Measurements from ENCODE around the gene TSHZ3. TPM values are rescaled to one million over a fixed set of nuclear protein-coding genes. Genes with fewer than 3 reads are reported as not detected.

Gene TSHZ3
- total RNA-seq, 1 experiment from 2014 or later: 17.8 TPM

- no peak for DNase-seq (ENCODE audit: low read depth)
Measured at GRCh38 chr19:31337008-31337914, 12.0 kb downstream of the TSHZ3 start.

- no peak for DNase-seq (ENCODE audit: low read depth)
Measured at GRCh38 chr19:31335716-31336115, 13.5 kb downstream of the TSHZ3 start.

DNA sequence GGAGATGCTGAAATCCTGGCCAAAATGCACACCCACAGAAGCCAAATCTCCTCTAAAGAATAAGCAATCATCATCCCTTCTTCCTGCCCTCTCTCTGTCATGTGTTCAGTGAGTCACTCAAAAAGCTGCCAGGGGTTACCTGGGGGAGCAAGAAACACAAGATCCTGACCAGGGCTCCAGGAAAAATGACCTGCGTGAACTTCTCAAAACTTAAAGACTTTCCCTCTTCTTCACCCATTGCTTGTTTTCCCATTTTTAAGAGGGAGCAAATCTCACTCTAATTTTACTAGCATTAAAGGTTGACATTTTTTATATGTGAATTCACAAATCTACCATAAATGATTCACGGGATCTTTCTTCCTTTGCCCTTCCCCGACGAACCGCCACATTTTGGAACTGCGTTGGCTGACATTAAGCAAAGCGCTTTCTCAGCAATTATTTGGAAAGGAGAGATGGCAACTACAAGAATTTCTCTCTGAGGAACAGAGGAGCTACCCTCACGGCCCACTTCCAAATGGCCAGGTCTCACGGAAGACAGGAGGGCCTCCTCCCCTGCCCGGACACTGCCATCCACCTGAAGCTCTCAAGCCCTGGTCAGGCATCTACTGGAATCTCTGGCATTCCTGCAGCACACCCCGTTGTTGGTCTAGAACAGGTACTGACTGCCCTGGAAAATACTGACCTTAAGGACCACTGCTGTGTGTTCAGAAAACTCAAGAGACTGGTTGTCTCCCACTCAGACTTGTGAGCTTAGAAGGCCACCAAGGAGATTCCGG, 14.2 kb downstream of the TSHZ3 start:
- DNase-seq (ENCODE audit: low read depth): no peak

DNA sequence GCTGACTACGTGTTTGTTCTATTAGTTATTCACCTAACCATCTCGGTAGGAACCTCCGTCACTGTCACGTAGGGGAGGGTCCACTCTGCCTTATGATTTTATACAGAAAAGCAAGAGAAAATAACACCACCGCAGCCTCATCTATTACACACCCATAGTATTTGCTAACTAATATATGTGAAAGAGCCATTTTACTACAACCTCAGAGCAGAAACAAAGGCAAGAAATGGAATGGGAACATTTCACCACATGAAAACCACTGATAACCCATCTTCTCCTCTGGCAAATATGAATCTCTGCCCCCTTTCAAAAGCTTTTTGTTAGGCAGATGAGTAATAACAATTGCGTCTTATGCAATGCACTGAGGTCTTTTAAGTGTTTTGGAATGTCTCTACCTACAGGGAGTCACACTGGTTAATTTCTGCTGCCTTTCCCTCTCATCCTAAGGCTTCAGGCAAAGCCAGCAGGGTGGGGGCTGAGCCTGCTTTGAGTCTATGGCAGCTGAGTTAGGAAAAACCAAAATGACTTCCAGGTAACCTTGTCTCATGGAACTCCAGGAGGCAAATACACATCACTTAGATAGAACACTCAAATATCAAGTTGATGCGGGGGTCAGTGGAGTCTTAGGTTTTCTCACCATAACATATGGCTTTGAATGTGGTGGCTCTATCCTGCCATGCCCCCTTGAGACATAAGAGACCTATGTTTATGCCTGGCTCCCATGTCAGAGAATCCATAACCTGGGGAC, 15.0 kb downstream of the TSHZ3 start:
- peak; percentile 71 for DNase-seq (ENCODE audit: low read depth)

- no peak for DNase-seq (ENCODE audit: low read depth)
Measured at GRCh38 chr19:31332096-31332495, 17.1 kb downstream of the TSHZ3 start.

DNA sequence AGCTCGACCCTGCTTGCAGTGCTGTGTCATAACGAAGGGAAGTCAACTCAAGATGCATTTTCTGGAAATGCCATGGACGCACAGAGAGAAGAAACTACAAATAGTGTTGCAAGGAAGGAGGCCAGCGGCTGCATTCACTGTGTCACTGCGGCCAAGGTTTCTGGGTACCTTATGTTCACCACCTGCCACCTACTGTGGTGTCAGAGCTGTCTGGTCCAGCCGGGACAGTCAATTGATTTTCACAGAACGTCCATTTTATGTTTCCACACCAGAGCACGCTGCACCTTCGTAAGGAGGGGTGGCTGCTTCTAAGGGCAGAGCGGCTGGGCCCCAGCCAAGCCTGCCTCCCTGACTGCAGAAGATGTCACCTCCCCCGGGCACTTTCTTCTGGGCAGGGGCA, 17.7 kb downstream of the TSHZ3 start:
- DNase-seq (ENCODE audit: low read depth): no peak

- DNase-seq (ENCODE audit: low read depth): no peak
Measured at GRCh38 chr19:31330761-31331160, 18.5 kb downstream of the TSHZ3 start.

GRCh38 chr19:31330237-31330636, 19.0 kb downstream of the TSHZ3 start:
- DNase-seq (ENCODE audit: low read depth): no peak

- DNase-seq (ENCODE audit: low read depth): no peak
Measured at GRCh38 chr19:31329819-31330218, 19.4 kb downstream of the TSHZ3 start.

DNA sequence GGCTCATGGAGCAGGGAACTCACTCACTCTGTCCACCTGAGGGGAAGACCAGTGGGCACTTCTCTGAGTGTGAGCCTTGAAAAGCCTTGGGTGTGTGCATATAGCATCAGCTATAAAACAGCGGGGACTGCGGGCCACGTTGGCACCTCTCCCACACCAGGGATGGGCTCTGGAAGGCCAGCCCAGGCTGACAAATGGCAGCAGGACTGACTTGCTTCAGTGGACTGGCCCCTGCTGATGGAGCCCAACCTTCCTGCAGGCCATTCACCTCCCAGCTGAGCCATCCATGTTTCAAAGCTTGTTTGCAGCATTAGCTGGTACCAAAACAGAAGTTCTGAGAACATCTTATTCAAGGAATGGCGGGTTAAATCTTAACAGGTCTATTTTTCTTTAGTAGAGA, 21.0 kb downstream of the TSHZ3 start:
- no peak for DNase-seq (ENCODE audit: low read depth)

- no peak for DNase-seq (ENCODE audit: low read depth)
Measured at GRCh38 chr19:31326329-31327028, 22.8 kb downstream of the TSHZ3 start.

DNA sequence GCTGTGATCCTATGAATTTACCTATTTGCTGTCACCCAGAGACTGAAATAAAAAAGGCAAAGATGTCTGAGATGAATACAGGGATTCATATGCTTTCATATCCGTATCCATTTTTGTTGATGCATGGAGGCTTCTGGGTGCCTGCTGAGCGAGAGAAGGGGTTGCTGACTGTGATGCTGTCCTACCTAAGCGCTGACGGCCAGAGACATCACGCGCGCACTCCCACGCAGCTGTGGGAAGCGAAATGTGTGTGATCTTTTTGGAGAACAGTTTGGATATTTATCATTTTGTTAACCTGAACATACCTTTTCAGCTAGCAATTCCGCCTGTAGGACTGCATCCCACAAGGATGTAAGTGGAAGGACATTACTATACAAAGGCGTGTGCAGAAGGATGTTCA, 23.9 kb downstream of the TSHZ3 start:
- no peak for DNase-seq (ENCODE audit: low read depth)

DNA sequence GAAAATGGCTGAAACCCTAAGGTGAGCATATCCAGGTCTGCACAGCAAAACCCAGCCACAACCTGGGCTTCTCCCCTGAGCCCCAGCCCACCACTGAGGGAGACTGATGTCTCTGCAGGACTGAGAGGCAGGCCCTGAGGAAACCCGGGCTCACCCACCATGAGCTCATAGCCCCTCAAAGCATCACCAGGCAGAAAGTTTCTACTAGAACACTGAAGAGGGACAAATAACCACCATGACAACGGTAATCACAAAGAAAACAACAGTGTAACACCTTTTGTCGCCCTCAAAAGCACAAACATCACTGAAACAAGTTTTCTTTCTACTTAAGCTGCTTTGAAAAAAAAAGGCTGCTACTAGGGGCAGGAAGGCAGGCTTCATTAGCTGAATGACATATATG, 29.8 kb downstream of the TSHZ3 start:
- no peak for DNase-seq (ENCODE audit: low read depth)

- no peak for DNase-seq (ENCODE audit: low read depth)
Measured at GRCh38 chr19:31318790-31319425, 30.3 kb downstream of the TSHZ3 start.

- DNase-seq (ENCODE audit: low read depth): peak; percentile 41
Measured at GRCh38 chr19:31317570-31317969, 31.7 kb downstream of the TSHZ3 start.

DNA sequence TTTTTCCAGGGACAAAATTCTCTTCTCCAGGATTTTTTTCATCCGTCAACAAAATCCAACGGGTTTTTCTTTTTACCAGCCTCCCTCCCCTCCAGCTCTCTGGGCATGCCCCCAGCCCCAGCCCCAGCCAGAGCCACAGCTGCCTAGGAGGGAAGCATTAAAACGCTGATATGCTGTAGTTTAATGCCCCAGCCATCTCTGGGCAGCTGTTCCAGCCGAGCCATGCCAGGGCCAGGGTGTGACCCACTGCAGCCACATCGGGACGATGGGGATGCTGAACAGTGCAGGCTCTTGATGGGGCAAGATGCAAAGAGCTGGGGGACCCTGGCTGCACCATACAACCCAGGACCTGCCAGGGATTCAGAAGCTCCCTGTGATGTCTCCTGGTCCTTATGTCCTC, 32.1 kb downstream of the TSHZ3 start:
- no peak for DNase-seq (ENCODE audit: low read depth)

GRCh38 chr19:31316201-31316951, 32.9 kb downstream of the TSHZ3 start:
- DNase-seq (ENCODE audit: low read depth): peak; percentile 65

DNA sequence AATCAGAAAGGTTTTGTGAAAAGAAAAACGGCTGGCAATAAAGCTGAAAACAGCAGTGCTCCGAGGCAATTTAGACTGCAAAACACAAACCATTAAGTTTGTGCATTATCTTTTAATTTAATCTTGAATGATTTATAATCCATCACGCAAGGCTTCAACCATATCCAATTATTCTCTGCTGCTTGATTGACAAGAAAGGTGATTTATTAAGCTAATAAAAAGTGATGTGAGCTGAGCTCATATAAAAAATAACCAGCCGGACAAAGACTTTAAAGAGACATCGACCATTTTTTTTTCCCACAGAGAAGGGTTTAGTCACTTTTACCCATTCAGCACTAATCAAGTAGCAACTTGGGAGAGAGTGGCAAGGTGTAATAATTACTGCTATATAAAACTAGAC, 33.6 kb downstream of the TSHZ3 start:
- DNase-seq (ENCODE audit: low read depth): no peak

- no peak for DNase-seq (ENCODE audit: low read depth)
Measured at GRCh38 chr19:31314849-31315629, 34.2 kb downstream of the TSHZ3 start.
